HG03442 (cell line): ENCODE results near the gene STK24.

Source experiments
- ATAC-seq: cut with Tn5 transposase; IDR thresholded peaks from one replicate; pipeline ENCODE4 v1.9.1; 2021; ENCODE audit warnings: mild to moderate bottlenecking, moderate library complexity; ENCODE audit not compliant: unreplicated experiment

The STK24 gene

GRCh38 chr13:98440390-98441055, 136.4 kb downstream of the STK24 start:
- ATAC-seq: no peak

GRCh38 chr13:98439896-98440295, 137.0 kb downstream of the STK24 start:
- no peak for ATAC-seq

DNA sequence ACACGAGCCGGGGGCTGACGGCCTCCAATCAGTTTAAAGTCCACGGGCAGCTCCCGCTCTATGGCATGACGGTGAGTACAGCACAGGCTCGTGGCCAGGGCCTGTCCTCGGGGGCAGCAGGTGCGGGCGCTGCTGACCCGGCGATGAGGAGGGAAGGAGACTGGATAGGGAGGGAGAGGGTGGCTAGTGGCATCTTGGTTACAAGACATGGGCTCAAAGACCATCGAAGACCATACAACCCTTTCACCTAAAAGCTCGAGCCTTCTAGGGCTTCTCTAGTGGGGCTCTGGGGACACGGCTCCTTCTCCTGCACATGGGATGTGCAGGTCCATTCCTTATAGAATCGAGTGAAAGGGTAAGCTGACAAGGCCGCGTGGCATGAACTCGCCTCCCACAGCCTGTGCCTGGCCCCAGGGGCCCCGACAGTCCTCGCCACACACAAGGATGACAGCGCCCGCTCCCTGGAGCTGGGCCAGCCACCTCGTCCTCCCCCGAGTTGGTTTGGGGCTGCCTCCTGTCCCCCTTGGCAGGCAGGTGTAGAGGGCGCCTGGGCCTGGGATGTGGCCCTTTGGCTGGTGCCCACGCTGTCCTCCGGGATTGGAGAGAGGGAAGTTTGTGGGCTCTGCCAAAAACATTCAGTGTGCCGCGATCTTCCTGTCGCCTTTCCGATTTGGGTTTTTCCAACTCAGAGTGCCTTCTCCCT, 137.6 kb downstream of the STK24 start:
- ATAC-seq: no peak

- no peak for ATAC-seq
These were observed 138.4 kb downstream of the STK24 start for GRCh38 chr13:98438246-98439125.

DNA sequence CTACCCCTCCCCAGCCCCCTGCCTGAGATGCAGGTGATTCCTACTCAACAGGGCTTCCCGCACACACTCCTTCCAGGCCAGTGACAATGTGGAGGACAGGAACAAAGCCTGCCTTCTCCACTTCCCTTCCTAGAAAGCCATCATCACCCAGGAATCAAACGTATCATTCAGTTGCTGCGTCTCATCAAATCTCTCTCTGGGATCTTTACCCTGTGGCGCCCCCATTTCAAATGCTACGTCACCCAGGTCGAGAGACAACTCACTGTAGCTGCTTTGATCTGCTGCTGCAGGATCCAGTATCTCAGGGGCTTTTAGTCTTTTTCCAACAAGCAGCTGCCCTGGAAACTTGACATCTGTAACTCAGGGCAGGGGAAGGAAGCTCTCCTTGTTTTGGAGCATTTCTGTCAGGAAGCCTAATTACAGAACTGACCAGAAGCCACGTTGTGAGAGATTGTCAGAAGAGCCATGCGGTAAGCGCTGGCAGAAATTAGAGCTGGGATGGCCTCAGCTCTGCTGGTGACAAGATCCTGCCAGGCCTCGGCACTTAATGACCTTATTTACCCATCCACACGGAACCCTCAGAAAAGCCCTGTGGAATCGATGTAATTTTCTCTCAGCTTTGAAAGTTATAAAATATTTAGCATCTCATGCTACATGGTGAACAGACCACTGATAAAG, 140.5 kb downstream of the STK24 start:
- ATAC-seq: no peak

GRCh38 chr13:98435376-98435775, 141.5 kb downstream of the STK24 start:
- ATAC-seq: no peak

GRCh38 chr13:98434060-98434459, 142.8 kb downstream of the STK24 start:
- no peak for ATAC-seq

- no peak for ATAC-seq
These were observed 143.3 kb downstream of the STK24 start for GRCh38 chr13:98433654-98434053.

GRCh38 chr13:98432638-98433037, 144.3 kb downstream of the STK24 start:
- ATAC-seq: no peak

- ATAC-seq: no peak
These were observed 146.8 kb downstream of the STK24 start for GRCh38 chr13:98429977-98430736.

DNA sequence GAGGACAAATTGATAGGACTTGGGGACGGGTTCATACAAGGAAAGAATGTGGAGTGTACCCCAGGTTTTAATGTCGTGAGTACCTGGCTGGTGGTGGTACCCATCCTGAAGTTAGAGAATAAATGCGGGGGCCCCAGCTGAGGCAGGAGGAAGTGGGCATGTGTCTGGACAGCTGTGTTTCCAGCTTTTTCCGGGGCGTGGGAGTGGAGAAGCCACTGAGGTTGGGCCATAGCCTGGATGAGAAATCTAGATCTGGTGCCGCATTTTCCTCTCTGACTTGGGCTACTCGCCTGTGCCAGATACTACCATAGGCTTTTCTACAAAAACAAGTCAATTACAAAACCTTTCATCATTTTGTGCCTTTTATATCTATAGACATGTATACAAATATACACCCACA, 147.4 kb downstream of the STK24 start:
- ATAC-seq: no peak

GRCh38 chr13:98429081-98429480, 147.8 kb downstream of the STK24 start:
- no peak for ATAC-seq

GRCh38 chr13:98428256-98428966, 148.5 kb downstream of the STK24 start:
- ATAC-seq: no peak

DNA sequence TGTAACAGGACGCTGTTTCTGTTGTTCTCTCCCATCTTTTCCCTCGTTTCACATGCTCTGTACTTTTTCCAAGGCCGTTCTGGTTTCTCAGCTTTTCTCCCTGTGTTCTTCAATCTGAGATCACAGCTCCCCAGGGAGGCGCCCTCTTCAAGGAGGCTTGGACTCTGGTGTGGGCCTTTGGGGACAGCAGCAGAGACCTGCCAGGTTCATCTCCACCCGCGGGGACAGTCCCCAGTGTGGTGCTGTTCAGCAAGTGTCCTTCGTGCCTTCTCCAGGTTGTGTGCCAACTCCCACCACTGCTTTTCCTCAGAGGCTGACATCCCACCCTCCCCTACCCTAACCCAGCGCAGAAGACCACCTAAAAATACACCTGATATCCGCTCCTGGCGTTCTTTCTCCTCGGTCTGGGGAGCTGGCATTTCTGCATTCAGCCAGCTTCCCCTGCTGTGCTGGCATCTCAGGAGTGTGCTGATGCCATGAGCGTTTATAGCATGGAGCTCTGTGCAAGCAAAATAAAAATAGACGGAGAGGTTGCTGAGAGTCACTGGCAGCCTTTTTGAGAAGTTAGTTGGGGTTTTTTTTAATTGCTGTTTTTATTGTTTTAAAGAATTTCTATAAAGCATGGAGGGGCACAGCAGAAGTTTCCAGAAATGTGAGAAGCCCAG, 149.4 kb downstream of the STK24 start:
- ATAC-seq: no peak

DNA sequence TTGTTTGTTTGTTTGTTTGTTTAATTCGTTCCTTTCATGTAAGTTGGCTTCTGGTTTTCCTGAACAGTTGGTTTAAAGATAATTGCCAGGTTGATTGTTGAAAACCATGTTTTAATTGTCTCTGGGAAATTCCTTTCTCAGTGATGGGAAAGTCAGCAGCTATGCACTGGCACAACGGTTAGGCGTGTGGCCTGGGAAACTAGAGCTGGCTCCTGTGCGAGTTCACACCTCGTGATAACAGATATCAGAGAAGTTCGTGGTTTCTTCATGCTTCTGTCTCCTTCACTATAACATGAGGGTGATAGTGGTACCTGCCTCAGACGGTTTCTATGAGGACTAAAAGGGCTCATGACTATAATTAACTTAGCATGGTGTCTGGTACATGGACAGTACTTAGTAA, 153.5 kb downstream of the STK24 start:
- ATAC-seq: no peak

- no peak for ATAC-seq
These were observed 154.9 kb downstream of the STK24 start for GRCh38 chr13:98422046-98422445.

DNA sequence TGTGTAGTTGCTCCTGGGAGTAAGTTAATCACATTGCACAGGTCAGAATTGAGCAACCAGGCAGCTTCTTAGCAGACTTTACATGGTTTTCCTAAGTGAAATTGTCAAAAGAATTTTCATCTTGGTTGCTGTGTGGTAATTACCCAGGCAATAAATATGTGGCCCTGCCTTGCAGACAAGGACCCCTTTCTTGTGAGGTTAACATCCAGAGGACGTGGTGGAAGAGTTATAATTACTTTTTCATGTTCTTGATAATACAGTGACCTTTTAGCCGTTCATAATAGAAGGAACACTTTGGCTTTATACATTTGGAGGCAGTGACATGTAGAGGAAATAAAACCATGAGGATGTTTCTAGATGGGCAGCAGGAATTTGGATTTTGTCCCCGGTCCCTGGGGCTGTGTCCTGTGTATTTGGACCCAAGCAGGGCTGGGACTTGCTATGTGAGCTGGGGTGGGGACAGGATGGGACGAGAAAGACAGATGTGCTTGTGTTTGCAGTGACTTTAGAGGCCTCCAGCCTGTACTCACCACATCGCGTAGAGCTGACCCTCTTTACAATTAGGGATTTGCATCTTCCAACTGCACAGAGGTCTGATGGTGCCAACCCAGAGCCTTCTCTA, 156.2 kb downstream of the STK24 start:
- ATAC-seq: no peak

DNA sequence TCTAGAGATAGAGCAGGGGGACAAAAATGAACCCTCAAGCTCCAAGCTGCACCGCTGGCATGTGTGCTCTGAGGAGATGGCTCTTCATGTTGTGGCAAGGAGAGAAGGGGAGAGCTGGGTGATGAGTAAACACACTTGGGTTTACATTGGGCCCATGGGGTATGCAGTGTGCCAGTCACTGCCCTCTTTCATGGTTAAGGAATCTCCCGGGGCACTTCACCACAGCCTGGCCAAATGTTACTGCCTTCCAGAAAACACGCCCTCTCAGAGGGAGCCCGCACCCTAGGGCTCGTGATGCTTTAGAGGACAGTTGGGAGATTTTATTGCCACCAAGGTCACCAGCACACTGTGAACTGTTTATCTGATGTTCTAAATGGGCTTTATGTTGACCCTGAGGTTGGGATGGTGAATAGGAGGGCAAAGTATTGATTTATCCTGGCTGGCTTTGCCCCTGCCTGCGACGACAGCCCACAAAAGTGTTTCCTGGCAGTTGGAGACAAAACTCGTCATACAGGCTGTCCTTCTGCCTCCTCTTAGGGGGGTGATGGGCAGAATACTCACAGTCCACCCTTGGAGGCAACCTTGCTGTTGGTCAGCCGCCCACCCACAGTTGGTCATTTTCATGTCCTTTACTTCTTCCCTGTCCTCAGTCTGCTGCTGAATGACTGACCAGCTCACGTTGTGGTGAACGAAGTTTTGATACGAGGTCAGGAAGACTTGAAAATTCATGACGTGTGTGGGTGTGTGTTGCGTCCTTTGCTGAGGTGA, 156.9 kb downstream of the STK24 start:
- ATAC-seq: no peak
